ENCODE measurements around the gene MRPS22.

DNA sequence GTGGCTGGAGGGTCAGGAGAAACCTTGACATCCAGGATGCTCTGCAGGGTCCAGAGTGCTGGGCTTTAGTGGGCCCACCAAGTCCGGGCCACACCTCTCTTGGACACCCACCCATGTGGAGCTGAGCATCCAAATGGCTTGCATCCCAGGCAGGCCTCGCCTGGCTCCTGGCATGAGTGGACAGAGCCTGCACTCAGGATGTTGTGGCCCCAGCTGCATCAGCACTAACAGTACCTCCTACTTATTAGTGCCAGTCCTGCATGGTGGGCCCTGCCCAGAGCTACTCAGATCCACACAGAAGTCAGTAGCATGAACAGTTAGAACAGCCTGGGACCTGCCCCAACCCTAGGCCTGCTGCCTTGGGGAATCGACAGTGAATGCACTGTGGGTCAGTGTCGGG is 42.2 kb upstream of the MRPS22 start:
- TF ChIP-seq NR2C2 (CRISPR knock-in tag; IDR thresholded peaks at IDR 0.05; ENCODE audit: borderline replicate concordance) (no peak), TBL1XR1 (IDR thresholded peaks at IDR 0.05; ENCODE audit: borderline replicate concordance, low read length, partially characterized antibody) (no peak), ZNF777 (CRISPR knock-in tag; IDR thresholded peaks at IDR 0.05) (no peak), POLR2A (IDR thresholded peaks at IDR 0.05; ENCODE audit: insufficient read depth in 1 of 2, low read depth in 2 of 2, low read length in 2 of 2) (no peak), FOXJ3 (CRISPR knock-in tag; IDR thresholded peaks at IDR 0.05; ENCODE audit: borderline replicate concordance) (no peak), TMF1 (CRISPR knock-in tag; IDR thresholded peaks at IDR 0.05; ENCODE audit: low read depth) (no peak), ZBTB38 (CRISPR knock-in tag; IDR thresholded peaks at IDR 0.05) (no peak), TCF7L2 (IDR thresholded peaks at IDR 0.05; ENCODE audit: low read depth, low read length) (no peak), ZNF253 (CRISPR knock-in tag; IDR thresholded peaks at IDR 0.05; ENCODE audit: borderline replicate concordance) (no peak)
- TF ChIP-seq, protein P1, sequence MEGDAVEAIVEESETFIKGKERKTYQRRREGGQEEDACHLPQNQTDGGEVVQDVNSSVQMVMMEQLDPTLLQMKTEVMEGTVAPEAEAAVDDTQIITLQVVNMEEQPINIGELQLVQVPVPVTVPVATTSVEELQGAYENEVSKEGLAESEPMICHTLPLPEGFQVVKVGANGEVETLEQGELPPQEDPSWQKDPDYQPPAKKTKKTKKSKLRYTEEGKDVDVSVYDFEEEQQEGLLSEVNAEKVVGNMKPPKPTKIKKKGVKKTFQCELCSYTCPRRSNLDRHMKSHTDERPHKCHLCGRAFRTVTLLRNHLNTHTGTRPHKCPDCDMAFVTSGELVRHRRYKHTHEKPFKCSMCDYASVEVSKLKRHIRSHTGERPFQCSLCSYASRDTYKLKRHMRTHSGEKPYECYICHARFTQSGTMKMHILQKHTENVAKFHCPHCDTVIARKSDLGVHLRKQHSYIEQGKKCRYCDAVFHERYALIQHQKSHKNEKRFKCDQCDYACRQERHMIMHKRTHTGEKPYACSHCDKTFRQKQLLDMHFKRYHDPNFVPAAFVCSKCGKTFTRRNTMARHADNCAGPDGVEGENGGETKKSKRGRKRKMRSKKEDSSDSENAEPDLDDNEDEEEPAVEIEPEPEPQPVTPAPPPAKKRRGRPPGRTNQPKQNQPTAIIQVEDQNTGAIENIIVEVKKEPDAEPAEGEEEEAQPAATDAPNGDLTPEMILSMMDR (CRISPR knock-in tag; IDR thresholded peaks at IDR 0.05): no peak
- TF ChIP-seq, protein P2, sequence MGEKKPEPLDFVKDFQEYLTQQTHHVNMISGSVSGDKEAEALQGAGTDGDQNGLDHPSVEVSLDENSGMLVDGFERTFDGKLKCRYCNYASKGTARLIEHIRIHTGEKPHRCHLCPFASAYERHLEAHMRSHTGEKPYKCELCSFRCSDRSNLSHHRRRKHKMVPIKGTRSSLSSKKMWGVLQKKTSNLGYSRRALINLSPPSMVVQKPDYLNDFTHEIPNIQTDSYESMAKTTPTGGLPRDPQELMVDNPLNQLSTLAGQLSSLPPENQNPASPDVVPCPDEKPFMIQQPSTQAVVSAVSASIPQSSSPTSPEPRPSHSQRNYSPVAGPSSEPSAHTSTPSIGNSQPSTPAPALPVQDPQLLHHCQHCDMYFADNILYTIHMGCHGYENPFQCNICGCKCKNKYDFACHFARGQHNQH (CRISPR knock-in tag; IDR thresholded peaks at IDR 0.05): no peak
- TF ChIP-seq, protein P3, sequence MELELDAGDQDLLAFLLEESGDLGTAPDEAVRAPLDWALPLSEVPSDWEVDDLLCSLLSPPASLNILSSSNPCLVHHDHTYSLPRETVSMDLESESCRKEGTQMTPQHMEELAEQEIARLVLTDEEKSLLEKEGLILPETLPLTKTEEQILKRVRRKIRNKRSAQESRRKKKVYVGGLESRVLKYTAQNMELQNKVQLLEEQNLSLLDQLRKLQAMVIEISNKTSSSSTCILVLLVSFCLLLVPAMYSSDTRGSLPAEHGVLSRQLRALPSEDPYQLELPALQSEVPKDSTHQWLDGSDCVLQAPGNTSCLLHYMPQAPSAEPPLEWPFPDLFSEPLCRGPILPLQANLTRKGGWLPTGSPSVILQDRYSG (CRISPR knock-in tag; IDR thresholded peaks at IDR 0.05): no peak

Measured in HepG2 (cell line).